ENCODE results near the gene SRCAP.

- no peak for TF ChIP-seq CTCF (IDR thresholded peaks at IDR 0.05)
- TF ChIP-seq POLR2A (IDR thresholded peaks at IDR 0.05): no peak
Observed at GRCh38 chr16:30662449-30662848, 36.5 kb upstream of the SRCAP start.

Measured in transverse colon (tissue), 3 donors.